ENCODE data around the gene SNAP91. TPM values are rescaled to one million over a fixed set of nuclear protein-coding genes. Genes with fewer than 3 reads are reported as not detected.

Gene SNAP91
- total RNA-seq, 1 donor from 2014 or later = 0.11 TPM

DNA sequence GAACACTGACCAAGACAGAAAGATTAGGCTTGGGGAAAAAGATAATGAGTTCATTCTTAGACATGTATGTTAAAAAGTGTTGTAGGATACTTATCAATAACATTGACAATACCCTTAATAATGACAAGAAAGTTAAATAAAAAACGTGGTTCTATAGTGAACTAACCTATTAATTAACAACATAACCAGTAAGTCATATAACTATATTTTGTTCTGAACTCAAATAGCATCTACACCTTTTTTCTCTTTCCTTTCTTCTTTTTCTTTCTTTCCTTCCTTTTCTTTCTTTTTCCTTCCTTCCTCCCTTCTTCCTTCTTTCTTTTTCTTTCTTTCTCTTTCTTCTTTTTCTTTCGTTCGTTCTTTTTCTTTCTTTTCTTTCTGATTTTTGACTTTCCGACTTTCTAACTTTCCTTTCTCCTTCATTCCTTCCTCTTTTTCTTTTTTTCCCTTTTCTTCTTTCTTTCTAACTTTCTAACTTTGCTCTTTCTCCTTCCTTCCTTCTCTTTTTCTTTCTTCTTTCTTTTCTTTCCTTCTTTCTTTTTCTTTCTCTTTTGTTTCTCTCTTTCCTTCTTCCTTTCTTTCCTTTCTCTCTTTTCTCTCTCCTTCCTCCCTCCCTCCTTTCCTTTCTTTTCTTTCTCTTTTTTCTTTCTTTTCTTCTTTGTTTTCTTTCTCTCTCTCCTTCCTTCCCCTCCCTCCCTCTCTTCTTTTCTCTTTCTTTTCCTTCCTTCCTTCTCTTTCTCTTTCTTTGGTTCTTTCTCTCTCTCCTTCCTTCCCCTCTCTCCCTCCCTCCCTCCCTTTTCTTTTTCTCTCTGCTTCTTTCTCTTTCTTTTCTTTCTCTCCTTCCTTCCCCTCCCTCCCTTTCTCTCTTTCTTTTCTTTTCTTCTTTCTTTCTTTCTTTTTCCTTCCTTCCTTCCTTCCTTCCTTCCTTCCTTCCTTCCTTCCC, 172.0 kb downstream of the SNAP91 start:
- DNase-seq (ENCODE audit: extremely low spot score, unreplicated experiment) = no peak
- Mint-ChIP-seq H3K27me3 (ENCODE audit: unreplicated experiment) (peaks cover 42% of the 10 kb centered on the region), H3K36me3 (ENCODE audit: unreplicated experiment) (no peaks in the 10 kb centered on the region), H3K27ac (ENCODE audit: unreplicated experiment) (no peak overlapping the region), H3K4me3 (ENCODE audit: unreplicated experiment) (no peak overlapping the region), H3K4me1 (ENCODE audit: unreplicated experiment) (no peaks in the 10 kb centered on the region), H3K9me3 (ENCODE audit: unreplicated experiment) (no peaks in the 10 kb centered on the region)
- TF ChIP-seq, protein P1, sequence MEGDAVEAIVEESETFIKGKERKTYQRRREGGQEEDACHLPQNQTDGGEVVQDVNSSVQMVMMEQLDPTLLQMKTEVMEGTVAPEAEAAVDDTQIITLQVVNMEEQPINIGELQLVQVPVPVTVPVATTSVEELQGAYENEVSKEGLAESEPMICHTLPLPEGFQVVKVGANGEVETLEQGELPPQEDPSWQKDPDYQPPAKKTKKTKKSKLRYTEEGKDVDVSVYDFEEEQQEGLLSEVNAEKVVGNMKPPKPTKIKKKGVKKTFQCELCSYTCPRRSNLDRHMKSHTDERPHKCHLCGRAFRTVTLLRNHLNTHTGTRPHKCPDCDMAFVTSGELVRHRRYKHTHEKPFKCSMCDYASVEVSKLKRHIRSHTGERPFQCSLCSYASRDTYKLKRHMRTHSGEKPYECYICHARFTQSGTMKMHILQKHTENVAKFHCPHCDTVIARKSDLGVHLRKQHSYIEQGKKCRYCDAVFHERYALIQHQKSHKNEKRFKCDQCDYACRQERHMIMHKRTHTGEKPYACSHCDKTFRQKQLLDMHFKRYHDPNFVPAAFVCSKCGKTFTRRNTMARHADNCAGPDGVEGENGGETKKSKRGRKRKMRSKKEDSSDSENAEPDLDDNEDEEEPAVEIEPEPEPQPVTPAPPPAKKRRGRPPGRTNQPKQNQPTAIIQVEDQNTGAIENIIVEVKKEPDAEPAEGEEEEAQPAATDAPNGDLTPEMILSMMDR (IDR thresholded peaks at IDR 0.05) = no peak

DNA sequence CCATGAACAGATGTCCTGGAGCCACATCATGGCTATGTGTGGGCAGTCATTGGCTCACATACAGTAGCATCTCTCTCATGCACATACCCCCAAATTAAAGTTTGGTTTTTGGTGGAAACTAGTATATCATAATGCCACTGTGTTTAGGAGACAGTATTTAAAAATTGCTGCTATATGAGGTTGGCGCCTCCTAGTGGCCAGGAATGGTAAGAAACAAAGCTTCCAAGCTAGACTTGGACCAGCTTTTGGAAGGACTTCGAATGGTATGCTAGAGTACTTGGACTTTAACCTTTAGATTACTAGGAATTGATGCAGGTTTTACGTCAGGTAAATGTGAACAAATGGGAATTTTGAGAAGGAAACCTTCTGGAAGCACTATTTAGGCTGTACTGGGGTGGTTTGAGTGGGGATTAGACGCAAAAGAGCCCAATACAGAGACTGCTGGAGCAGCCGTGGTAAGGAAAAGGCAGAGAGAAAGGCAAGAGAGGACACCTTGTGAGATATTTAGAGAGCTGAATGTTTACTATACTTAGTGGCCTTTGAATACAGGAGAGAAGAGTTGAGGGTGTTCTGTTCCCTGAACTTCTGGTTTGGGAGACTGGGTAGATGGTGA, 172.8 kb downstream of the SNAP91 start:
- H3K4me3 Mint-ChIP-seq (ENCODE audit: unreplicated experiment) = no peak overlapping the region
- H3K27me3 Mint-ChIP-seq (ENCODE audit: unreplicated experiment) = peaks cover 47% of the 10 kb centered on the region
- no peaks in the 10 kb centered on the region for H3K9me3 Mint-ChIP-seq (ENCODE audit: unreplicated experiment)
- H3K4me1 Mint-ChIP-seq (ENCODE audit: unreplicated experiment) = no peaks in the 10 kb centered on the region
- H3K27ac Mint-ChIP-seq (ENCODE audit: unreplicated experiment) = no peak overlapping the region
- TF ChIP-seq, protein P1 (IDR thresholded peaks at IDR 0.05) = peak; percentile 66
- no peaks in the 10 kb centered on the region for H3K36me3 Mint-ChIP-seq (ENCODE audit: unreplicated experiment)
- no peak for DNase-seq (ENCODE audit: extremely low spot score, unreplicated experiment)

DNA sequence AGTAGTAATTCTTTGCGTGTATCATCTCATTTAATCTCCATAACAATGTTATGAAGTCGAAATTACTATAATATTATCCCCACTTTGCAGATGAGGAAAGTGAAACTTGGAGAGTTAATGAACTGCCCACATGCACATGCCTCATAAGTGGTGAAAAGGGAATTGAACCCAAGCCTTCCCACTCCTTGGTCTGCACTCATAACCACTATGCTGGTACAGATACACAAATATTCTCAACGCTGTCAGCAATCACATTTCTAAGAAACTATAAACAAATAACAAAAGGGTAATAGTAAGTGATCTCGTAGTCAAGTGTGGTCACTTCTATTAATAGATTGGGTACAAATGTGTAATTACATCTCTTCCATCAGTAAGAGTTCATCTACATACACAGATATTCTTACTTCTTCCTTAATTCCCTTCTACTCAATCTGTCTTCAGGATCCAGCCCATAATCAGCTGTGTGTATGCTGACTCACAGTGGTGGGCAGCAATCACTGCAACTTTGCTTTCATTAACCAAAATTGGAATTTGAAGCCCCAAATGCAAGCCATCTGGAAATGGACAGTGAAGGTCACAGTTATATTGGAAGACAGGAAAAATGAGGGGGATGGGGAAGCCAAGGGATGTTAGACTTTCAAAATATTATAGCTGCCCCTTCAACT, 190.0 kb downstream of the SNAP91 start:
- Mint-ChIP-seq H3K36me3 (ENCODE audit: unreplicated experiment) (peaks cover 9% of the 10 kb centered on the region), H3K4me1 (ENCODE audit: unreplicated experiment) (peaks cover 11% of the 10 kb centered on the region), H3K27me3 (ENCODE audit: unreplicated experiment) (peaks cover 14% of the 10 kb centered on the region), H3K9me3 (ENCODE audit: unreplicated experiment) (no peaks in the 10 kb centered on the region), H3K27ac (ENCODE audit: unreplicated experiment) (no peak overlapping the region), H3K4me3 (ENCODE audit: unreplicated experiment) (no peak overlapping the region)
- TF ChIP-seq, protein P1 (IDR thresholded peaks at IDR 0.05) = peak; percentile 51
- no peak for DNase-seq (ENCODE audit: extremely low spot score, unreplicated experiment)

DNA sequence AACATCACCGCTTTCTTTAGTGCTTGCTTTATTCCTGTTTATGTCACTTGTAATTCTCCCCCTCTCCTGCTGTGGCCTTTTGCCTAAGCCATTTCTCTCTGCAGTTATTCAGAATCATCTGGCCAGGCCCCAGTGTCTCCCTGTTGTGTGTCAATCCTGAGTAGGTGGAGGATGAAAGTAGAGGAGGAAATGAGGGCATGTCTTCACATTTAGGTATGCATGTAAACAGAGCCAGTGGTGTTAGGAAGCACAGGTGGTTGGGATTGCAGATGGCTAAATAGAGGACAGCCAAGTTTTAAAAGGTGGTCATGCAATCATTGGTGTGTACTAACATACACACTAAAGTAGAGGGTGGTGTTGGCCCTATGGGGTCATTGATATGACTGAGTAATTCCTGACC, 191.4 kb downstream of the SNAP91 start:
- Mint-ChIP-seq H3K27me3 (ENCODE audit: unreplicated experiment) (no peaks in the 10 kb centered on the region), H3K4me1 (ENCODE audit: unreplicated experiment) (peaks cover 25% of the 10 kb centered on the region), H3K36me3 (ENCODE audit: unreplicated experiment) (no peaks in the 10 kb centered on the region), H3K4me3 (ENCODE audit: unreplicated experiment) (no peak overlapping the region), H3K27ac (ENCODE audit: unreplicated experiment) (no peak overlapping the region), H3K9me3 (ENCODE audit: unreplicated experiment) (no peaks in the 10 kb centered on the region)
- no peak for DNase-seq (ENCODE audit: extremely low spot score, unreplicated experiment)
- TF ChIP-seq, protein P1 (IDR thresholded peaks at IDR 0.05) = no peak

Data from osteocyte (in vitro differentiated cells).